Fibroblast of peridontal ligament (primary cell): Measurements from ENCODE around the gene SPTBN5.

Experiments
- DNase-seq: peaks from one replicate; pipeline ENCODE4 v3.0.0-alpha.2; 2010; ENCODE audit errors: extremely low read depth

The SPTBN5 gene

GRCh38 chr15:41866263-41866703, 27.6 kb downstream of the SPTBN5 start:
- DNase-seq: no peak

- no peak for DNase-seq
Measured at GRCh38 chr15:41865490-41866055, 28.3 kb downstream of the SPTBN5 start.

GRCh38 chr15:41862515-41863116, 31.2 kb downstream of the SPTBN5 start:
- DNase-seq: no peak

- no peak for DNase-seq
Measured at GRCh38 chr15:41861736-41862356, 32.0 kb downstream of the SPTBN5 start.

GRCh38 chr15:41860049-41860828, 33.6 kb downstream of the SPTBN5 start:
- DNase-seq: no peak

GRCh38 chr15:41858756-41859155, 35.1 kb downstream of the SPTBN5 start:
- DNase-seq: no peak

- no peak for DNase-seq
Measured at GRCh38 chr15:41857316-41857715, 36.5 kb downstream of the SPTBN5 start.

GRCh38 chr15:41856716-41857115, 37.1 kb downstream of the SPTBN5 start:
- no peak for DNase-seq

GRCh38 chr15:41856262-41856661, 37.6 kb downstream of the SPTBN5 start:
- no peak for DNase-seq

GRCh38 chr15:41855261-41855961, 38.4 kb downstream of the SPTBN5 start:
- DNase-seq: no peak

- no peak for DNase-seq
Measured at GRCh38 chr15:41854443-41854842, 39.4 kb downstream of the SPTBN5 start.

- no peak for DNase-seq
Measured at GRCh38 chr15:41853831-41854230, 40.0 kb downstream of the SPTBN5 start.

GRCh38 chr15:41852736-41853590, 40.9 kb downstream of the SPTBN5 start:
- no peak for DNase-seq

GRCh38 chr15:41851755-41852370, 42.0 kb downstream of the SPTBN5 start:
- DNase-seq: no peak

- DNase-seq: no peak
Measured at GRCh38 chr15:41851167-41851523, 42.7 kb downstream of the SPTBN5 start.

- DNase-seq: no peak
Measured at GRCh38 chr15:41850482-41851166, 43.2 kb downstream of the SPTBN5 start.

GRCh38 chr15:41849861-41850260, 44.0 kb downstream of the SPTBN5 start:
- DNase-seq: no peak

GRCh38 chr15:41849204-41849603, 44.6 kb downstream of the SPTBN5 start:
- no peak for DNase-seq

- no peak for DNase-seq
Measured at GRCh38 chr15:41848631-41849030, 45.2 kb downstream of the SPTBN5 start.

- no peak for DNase-seq
Measured at GRCh38 chr15:41847981-41848380, 45.9 kb downstream of the SPTBN5 start.
